ENCODE results near the gene BIN1.

DNA sequence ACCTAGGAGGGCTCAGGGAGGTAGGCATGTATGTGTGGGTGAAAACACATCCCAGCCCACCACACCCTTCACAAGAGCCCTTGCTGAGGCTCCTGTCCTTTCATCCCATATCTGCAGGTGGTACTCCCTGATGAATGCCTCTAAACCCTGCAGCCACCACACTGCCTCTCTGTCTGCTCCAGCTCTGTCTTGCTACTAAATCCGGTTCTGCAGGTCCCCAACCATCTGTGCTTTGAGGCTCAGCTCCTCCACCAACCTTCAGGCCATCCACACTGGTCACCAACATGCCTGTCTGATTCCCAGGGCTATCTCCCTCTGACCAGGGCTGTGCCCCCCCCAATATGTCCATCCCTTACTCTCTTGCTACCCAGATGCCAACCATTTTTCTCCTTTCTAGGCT is 92.7 kb downstream of the BIN1 start:
- TF ChIP-seq, protein P1, sequence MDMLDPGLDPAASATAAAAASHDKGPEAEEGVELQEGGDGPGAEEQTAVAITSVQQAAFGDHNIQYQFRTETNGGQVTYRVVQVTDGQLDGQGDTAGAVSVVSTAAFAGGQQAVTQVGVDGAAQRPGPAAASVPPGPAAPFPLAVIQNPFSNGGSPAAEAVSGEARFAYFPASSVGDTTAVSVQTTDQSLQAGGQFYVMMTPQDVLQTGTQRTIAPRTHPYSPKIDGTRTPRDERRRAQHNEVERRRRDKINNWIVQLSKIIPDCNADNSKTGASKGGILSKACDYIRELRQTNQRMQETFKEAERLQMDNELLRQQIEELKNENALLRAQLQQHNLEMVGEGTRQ (IDR thresholded peaks at IDR 0.05; ENCODE audit: borderline replicate concordance, low read depth, low read length) = no peak
- no peak for TF ChIP-seq RAD21 (IDR thresholded peaks at IDR 0.05; ENCODE audit: low read length)
